M059J (cell line): ENCODE measurements around the gene PRSS2. TPM values are rescaled to one million over a fixed set of nuclear protein-coding genes. Genes with fewer than 3 reads are reported as not detected.

ENCODE experiments used
- total RNA-seq: library from RNA; depleted of rRNA; stranded (reverse); fragments of >200 nt; shearing (Covaris generic); gene quantifications from 2 replicates; pipeline ENCODE4 v1.2.3, GENCODE V29; 2014; rRNA removed

The PRSS2 gene
- total RNA-seq, 1 experiment from 2014 or later, result not detected

Other genes starting within 250 kb of the PRSS2 start
- not detected in 2 replicates for gene PRSS1, start 21.5 kb upstream of the PRSS2 start, total RNA-seq
- gene EPHB6, start 84.1 kb downstream of the PRSS2 start, total RNA-seq, result 0.02 TPM in 1 of 2 replicates, not detected in the other
- not detected in 2 replicates for gene TRPV6, start 114.8 kb downstream of the PRSS2 start, total RNA-seq
- not detected in 2 replicates for gene TRPV5, start 162.8 kb downstream of the PRSS2 start, total RNA-seq
- gene LLCFC1, start 168.5 kb downstream of the PRSS2 start, total RNA-seq, result not detected in 2 replicates
- gene KEL, start 191.4 kb downstream of the PRSS2 start, total RNA-seq, result 3.9 TPM in 1 of 2 replicates, not detected in the other